T-helper 22 cell (primary cell): ENCODE measurements around the gene CIDEC.
"Not testable (repeated sequence)": the region's sequence is repeated elsewhere in the genome, so short reads cannot be mapped to it uniquely, and the experiment has no call there.

Experiments used
- DNase-seq: peaks from one replicate; pipeline ENCODE4 v3.0.0-alpha.2; 2020; ENCODE audit warnings: low read depth

CIDEC gene

GRCh38 chr3:9901967-9902366, 21.9 kb upstream of the CIDEC start:
- peak; percentile 40 for DNase-seq

GRCh38 chr3:9900965-9901415, 20.9 kb upstream of the CIDEC start:
- not testable (repeated sequence) for DNase-seq

- DNase-seq = no peak
Observed at GRCh38 chr3:9899289-9899791, 19.3 kb upstream of the CIDEC start.

GRCh38 chr3:9898467-9899241, 18.6 kb upstream of the CIDEC start:
- DNase-seq = no peak

GRCh38 chr3:9897408-9898372, 17.6 kb upstream of the CIDEC start:
- no peak for DNase-seq

GRCh38 chr3:9896755-9897407, 16.8 kb upstream of the CIDEC start:
- DNase-seq = not testable (repeated sequence)

- not testable (repeated sequence) for DNase-seq
Observed at GRCh38 chr3:9895715-9896114, 15.7 kb upstream of the CIDEC start.

- DNase-seq = no peak
Observed at GRCh38 chr3:9893739-9894138, 13.7 kb upstream of the CIDEC start.

- no peak for DNase-seq
Observed at GRCh38 chr3:9891072-9891622, 11.1 kb upstream of the CIDEC start.

GRCh38 chr3:9890249-9891071, 10.4 kb upstream of the CIDEC start, which contains the start of gene JAGN1:
JAGN1 (plus strand) TSS chr3:9890610; CDS start chr3:9890723, 113 bp downstream.
- peak; percentile 82 for DNase-seq

GRCh38 chr3:9889405-9889804, 9.4 kb upstream of the CIDEC start:
- no peak for DNase-seq

GRCh38 chr3:9888540-9888939, 8.5 kb upstream of the CIDEC start:
- DNase-seq = no peak

GRCh38 chr3:9887480-9887879, 7.4 kb upstream of the CIDEC start:
- no peak for DNase-seq

- no peak for DNase-seq
Observed at GRCh38 chr3:9886328-9886727, 6.3 kb upstream of the CIDEC start.

- DNase-seq = no peak
Observed at GRCh38 chr3:9884555-9885165, 4.6 kb upstream of the CIDEC start.

- no peak for DNase-seq
Observed at GRCh38 chr3:9883706-9884554, 3.9 kb upstream of the CIDEC start.

GRCh38 chr3:9881441-9881840, 1.4 kb upstream of the CIDEC start:
- DNase-seq = no peak

- DNase-seq = no peak
Observed at GRCh38 chr3:9878700-9879099, 1.4 kb downstream of the CIDEC start.

- DNase-seq = no peak
Observed at GRCh38 chr3:9876991-9877390, 3.1 kb downstream of the CIDEC start.
